Head of caudate nucleus (tissue), 42 donors: ENCODE data around the gene MSL2.

ENCODE experiments used
- DNase-seq, 42 donors: peaks; one replicate each; pipeline versions ENCODE4 v3.0.0 to v3.0.0-alpha.2; 2020 to 2021; ENCODE audit warnings: mixed read lengths in 7 of 42
- intact Hi-C: fragments of 100-400 bp; cut with DNase I; formaldehyde crosslinking; loops from one replicate; pipeline ENCODE4 v1.15.0; 2022

MSL2 gene

GRCh38 chr3:136109499-136109898 lies 86.6 kb downstream of the MSL2 start:
- no peak for DNase-seq
- intact Hi-C loops = no loop called here

GRCh38 chr3:136106101-136106500 lies 90.0 kb downstream of the MSL2 start:
- no peak for DNase-seq
- intact Hi-C loops = no loop called here

GRCh38 chr3:136105044-136105443 lies 91.1 kb downstream of the MSL2 start:
- intact Hi-C loops = no loop called here
- no peak for DNase-seq
